ENCODE measurements around the gene CATSPERD.

Gene CATSPERD

GRCh38 chr19:5806905-5807304, 86.5 kb downstream of the CATSPERD start:
- Histone ChIP-seq H3K9me3 (ENCODE audit: control insufficient read depth, low read length) (no peaks in the 10 kb centered on the region), H3K27ac (ENCODE audit: insufficient read depth, low read length, poor library complexity, severe bottlenecking) (no peak overlapping the region), H3K4me1 (ENCODE audit: control insufficient read depth, insufficient read depth, low read length, poor library complexity, severe bottlenecking) (peaks cover 24% of the 10 kb centered on the region), H3K36me3 (ENCODE audit: control insufficient read depth, insufficient read depth, low read length) (no peaks in the 10 kb centered on the region), H3K4me3 (ENCODE audit: insufficient read depth, low read depth, low read length, poor library complexity, severe bottlenecking) (no peak overlapping the region), H3K27me3 (replicated peaks; ENCODE audit: control insufficient read depth, insufficient read depth, low read length, poor library complexity, severe bottlenecking) (no peaks in the 10 kb centered on the region)
- DNase-seq, result no peak

DNA sequence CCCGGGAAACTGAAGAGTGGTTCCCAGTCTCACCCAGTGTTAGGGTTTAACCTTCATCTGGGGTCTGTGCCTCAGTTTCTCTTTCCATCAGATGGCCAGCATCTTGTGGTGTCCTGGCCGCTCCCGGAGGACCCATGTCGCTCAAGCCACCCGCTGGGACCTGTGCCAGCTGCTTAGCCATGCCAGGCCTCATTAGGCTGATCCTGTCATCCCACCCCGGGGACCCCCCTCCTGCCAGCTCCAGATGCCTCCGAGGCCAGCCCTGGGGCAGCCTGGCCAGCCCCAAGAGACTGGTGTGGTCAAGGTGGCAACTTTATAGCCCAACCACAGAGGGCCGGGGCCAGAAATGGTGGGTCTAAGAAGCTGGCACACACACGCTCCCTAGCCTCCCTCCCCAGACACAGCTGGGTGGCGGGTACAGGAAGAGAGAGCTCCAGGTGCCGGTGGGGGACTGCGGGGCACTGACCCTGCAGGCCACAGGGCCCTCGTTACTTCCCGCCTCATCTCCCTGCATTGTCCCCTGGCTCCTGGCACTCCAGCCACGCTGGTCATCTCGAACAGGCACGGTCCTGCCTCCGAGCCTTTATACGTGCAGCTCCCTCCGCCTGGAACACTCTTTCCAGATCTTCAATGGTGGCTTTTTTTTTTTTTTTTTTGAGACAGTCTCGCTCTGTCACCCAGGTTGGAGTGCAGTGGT, 87.8 kb downstream of the CATSPERD start:
- no peak for DNase-seq
- H3K9me3 ChIP-seq (ENCODE audit: control insufficient read depth, low read length), result no peaks in the 10 kb centered on the region
- no peak overlapping the region for H3K27ac ChIP-seq (ENCODE audit: insufficient read depth, low read length, poor library complexity, severe bottlenecking)
- no peaks in the 10 kb centered on the region for H3K27me3 ChIP-seq (replicated peaks; ENCODE audit: control insufficient read depth, insufficient read depth, low read length, poor library complexity, severe bottlenecking)
- peaks cover 20% of the 10 kb centered on the region for H3K4me1 ChIP-seq (ENCODE audit: control insufficient read depth, insufficient read depth, low read length, poor library complexity, severe bottlenecking)
- H3K36me3 ChIP-seq (ENCODE audit: control insufficient read depth, insufficient read depth, low read length), result no peaks in the 10 kb centered on the region
- no peak overlapping the region for H3K4me3 ChIP-seq (ENCODE audit: insufficient read depth, low read depth, low read length, poor library complexity, severe bottlenecking)

DNA sequence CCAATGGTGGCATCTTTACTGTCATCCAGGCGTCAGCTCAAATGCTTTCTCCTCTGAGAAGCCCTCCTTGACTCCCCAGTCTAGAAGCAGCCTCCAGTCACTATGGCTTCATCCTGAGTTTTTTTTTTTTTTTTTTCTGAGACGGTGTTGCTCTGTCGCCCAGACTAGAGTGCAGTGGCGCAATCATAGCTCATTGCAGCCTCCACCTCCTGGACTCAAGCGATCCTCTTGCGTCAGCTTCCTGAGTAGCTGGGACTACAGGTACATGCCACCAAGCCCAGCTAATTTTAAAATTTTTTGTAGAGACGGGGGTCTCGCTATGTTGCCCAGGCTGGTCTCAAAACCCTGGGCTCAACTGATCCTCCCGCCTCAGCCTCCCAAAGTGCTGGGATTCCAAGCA, 88.6 kb downstream of the CATSPERD start:
- Histone ChIP-seq H3K27ac (ENCODE audit: insufficient read depth, low read length, poor library complexity, severe bottlenecking) (no peak overlapping the region), H3K36me3 (ENCODE audit: control insufficient read depth, insufficient read depth, low read length) (no peaks in the 10 kb centered on the region), H3K27me3 (replicated peaks; ENCODE audit: control insufficient read depth, insufficient read depth, low read length, poor library complexity, severe bottlenecking) (no peaks in the 10 kb centered on the region), H3K4me1 (ENCODE audit: control insufficient read depth, insufficient read depth, low read length, poor library complexity, severe bottlenecking) (peaks cover 14% of the 10 kb centered on the region), H3K9me3 (ENCODE audit: control insufficient read depth, low read length) (no peaks in the 10 kb centered on the region), H3K4me3 (ENCODE audit: insufficient read depth, low read depth, low read length, poor library complexity, severe bottlenecking) (no peak overlapping the region)
- DNase-seq, result no peak

DNA sequence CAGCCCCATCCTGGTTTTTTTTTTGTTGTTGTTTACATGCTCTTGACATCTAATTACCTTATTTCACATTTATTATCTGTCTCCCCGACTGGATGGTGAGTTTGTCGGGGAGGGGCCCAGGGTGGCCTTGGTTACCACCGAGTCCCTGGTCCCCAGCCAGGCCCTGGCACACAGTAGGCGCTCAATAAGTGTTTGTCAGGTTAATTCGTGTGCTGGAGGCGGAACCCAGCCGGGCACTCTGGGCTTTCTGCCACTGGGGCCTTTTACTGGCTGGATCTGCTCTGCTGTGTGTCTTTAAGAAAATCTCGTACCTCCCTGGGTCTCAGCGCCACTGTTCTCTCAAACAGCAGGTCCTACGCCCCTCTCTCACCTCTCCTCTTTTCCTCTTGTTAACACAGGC, 89.0 kb downstream of the CATSPERD start:
- DNase-seq, result no peak
- H3K9me3 ChIP-seq (ENCODE audit: control insufficient read depth, low read length), result no peaks in the 10 kb centered on the region
- no peaks in the 10 kb centered on the region for H3K27me3 ChIP-seq (replicated peaks; ENCODE audit: control insufficient read depth, insufficient read depth, low read length, poor library complexity, severe bottlenecking)
- peaks cover 10% of the 10 kb centered on the region for H3K4me1 ChIP-seq (ENCODE audit: control insufficient read depth, insufficient read depth, low read length, poor library complexity, severe bottlenecking)
- no peaks in the 10 kb centered on the region for H3K36me3 ChIP-seq (ENCODE audit: control insufficient read depth, insufficient read depth, low read length)
- no peak overlapping the region for H3K27ac ChIP-seq (ENCODE audit: insufficient read depth, low read length, poor library complexity, severe bottlenecking)
- no peak overlapping the region for H3K4me3 ChIP-seq (ENCODE audit: insufficient read depth, low read depth, low read length, poor library complexity, severe bottlenecking)

DNA sequence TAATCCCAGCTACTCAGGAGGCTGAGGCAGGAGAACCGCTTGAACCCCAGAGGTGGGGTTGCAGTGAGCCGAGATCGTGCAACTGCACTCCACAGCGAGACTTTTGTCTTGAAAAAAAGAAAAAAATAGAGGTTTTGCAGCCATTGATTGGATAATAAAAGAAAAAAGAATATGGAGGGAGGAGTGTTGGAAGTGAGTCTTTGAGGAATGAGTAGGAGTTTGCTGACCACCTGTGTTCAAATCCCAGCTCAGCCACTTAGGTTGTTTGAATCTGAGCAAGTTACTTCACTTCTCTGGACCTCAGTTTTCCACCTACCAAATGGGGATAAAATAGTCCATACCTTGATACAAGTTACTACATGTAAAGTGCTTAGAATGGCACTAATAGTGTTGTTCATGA, 90.7 kb downstream of the CATSPERD start:
- H3K27ac ChIP-seq (ENCODE audit: insufficient read depth, low read length, poor library complexity, severe bottlenecking), result no peak overlapping the region
- no peaks in the 10 kb centered on the region for H3K27me3 ChIP-seq (replicated peaks; ENCODE audit: control insufficient read depth, insufficient read depth, low read length, poor library complexity, severe bottlenecking)
- no peaks in the 10 kb centered on the region for H3K36me3 ChIP-seq (ENCODE audit: control insufficient read depth, insufficient read depth, low read length)
- H3K4me3 ChIP-seq (ENCODE audit: insufficient read depth, low read depth, low read length, poor library complexity, severe bottlenecking), result no peak overlapping the region
- no peaks in the 10 kb centered on the region for H3K4me1 ChIP-seq (ENCODE audit: control insufficient read depth, insufficient read depth, low read length, poor library complexity, severe bottlenecking)
- H3K9me3 ChIP-seq (ENCODE audit: control insufficient read depth, low read length), result no peaks in the 10 kb centered on the region
- DNase-seq, result no peak

DNA sequence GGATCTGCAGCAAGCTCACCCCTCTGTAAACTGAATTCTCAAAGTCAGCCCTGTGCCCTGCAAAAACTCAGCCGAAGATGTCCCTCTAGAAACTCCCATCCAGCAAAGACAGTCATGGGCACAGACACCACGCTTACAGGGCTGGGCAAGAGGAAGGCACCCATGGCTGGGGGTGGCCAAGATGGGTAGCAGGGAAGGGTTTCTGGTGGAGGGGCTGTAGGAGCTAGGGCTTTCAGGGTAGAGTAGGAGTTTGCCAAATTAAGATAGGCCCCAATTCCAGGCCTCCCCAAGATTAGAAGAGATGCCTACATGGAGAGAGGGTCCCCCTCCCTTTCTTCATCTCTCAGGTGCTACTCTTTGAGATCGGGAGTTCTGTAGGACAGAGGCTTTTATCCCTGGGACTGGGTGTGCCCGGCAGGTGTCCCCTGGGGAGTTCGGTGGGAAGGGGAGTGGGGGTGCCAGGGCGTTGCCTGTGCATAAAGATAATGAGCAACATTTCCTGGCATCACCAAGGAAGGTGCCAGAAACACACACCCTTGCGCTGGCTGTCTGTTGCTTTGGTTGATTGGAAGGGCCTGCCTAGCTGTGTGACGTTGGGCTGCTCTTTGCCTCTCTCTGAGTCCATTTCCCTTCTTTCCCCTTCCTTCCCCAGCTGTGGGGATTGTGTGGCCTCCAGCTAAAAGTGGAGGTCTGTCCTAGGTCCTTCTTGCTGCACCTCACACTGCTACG, 93.8 kb downstream of the CATSPERD start:
- Histone ChIP-seq H3K4me1 (ENCODE audit: control insufficient read depth, insufficient read depth, low read length, poor library complexity, severe bottlenecking) (no peaks in the 10 kb centered on the region), H3K9me3 (ENCODE audit: control insufficient read depth, low read length) (no peaks in the 10 kb centered on the region), H3K27me3 (replicated peaks; ENCODE audit: control insufficient read depth, insufficient read depth, low read length, poor library complexity, severe bottlenecking) (no peaks in the 10 kb centered on the region), H3K4me3 (ENCODE audit: insufficient read depth, low read depth, low read length, poor library complexity, severe bottlenecking) (no peak overlapping the region), H3K36me3 (ENCODE audit: control insufficient read depth, insufficient read depth, low read length) (no peaks in the 10 kb centered on the region), H3K27ac (ENCODE audit: insufficient read depth, low read length, poor library complexity, severe bottlenecking) (no peak overlapping the region)
- no peak for DNase-seq

DNA sequence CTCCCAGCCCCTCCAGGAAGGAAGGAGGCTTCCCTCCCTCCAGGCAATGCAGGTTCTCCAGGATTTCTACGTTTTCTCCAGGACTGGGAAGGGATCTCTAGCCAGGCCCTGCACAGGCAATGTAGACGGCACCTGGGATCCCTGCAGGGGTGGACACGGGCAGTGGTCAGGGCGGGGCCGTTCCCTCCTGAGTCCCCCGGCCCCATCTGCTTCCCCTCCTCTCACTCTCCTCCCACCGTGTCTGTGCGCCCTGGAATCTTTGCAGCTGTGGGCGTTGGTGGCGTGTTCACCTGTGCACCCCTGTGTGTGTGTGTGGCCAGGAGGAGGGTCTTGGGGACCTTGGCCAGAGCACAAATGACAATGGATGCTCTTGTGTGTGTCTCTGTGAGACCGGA, 94.4 kb downstream of the CATSPERD start:
- Histone ChIP-seq H3K4me1 (ENCODE audit: control insufficient read depth, insufficient read depth, low read length, poor library complexity, severe bottlenecking) (no peaks in the 10 kb centered on the region), H3K27ac (ENCODE audit: insufficient read depth, low read length, poor library complexity, severe bottlenecking) (no peak overlapping the region), H3K36me3 (ENCODE audit: control insufficient read depth, insufficient read depth, low read length) (no peaks in the 10 kb centered on the region), H3K4me3 (ENCODE audit: insufficient read depth, low read depth, low read length, poor library complexity, severe bottlenecking) (no peak overlapping the region), H3K27me3 (replicated peaks; ENCODE audit: control insufficient read depth, insufficient read depth, low read length, poor library complexity, severe bottlenecking) (no peaks in the 10 kb centered on the region), H3K9me3 (ENCODE audit: control insufficient read depth, low read length) (no peaks in the 10 kb centered on the region)
- no peak for DNase-seq

DNA sequence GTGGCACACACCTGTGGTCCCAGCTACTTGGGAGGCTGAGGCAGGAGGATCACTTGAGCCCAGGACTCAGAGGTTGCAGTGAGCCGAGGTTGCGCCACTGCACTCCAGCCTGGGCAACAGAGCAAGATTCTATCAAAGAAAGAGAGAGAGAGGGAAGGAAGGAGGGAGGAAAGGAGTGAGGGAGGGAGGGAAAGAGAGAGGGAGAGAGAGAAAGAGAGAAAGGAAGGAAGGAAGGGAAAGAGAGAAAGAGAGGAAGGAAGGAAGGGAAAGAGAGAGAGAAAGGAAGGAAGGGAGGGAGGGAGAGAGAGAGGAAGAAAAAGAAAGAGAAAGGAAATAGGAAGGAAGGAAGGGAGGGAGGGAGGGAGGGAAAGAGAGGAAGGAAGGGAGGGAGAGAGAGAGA, 96.8 kb downstream of the CATSPERD start:
- H3K4me3 ChIP-seq (ENCODE audit: insufficient read depth, low read depth, low read length, poor library complexity, severe bottlenecking), result no peak overlapping the region
- H3K36me3 ChIP-seq (ENCODE audit: control insufficient read depth, insufficient read depth, low read length), result no peaks in the 10 kb centered on the region
- no peaks in the 10 kb centered on the region for H3K4me1 ChIP-seq (ENCODE audit: control insufficient read depth, insufficient read depth, low read length, poor library complexity, severe bottlenecking)
- no peak for DNase-seq
- H3K27ac ChIP-seq (ENCODE audit: insufficient read depth, low read length, poor library complexity, severe bottlenecking), result no peak overlapping the region
- H3K27me3 ChIP-seq (replicated peaks; ENCODE audit: control insufficient read depth, insufficient read depth, low read length, poor library complexity, severe bottlenecking), result no peaks in the 10 kb centered on the region
- no peaks in the 10 kb centered on the region for H3K9me3 ChIP-seq (ENCODE audit: control insufficient read depth, low read length)

DNA sequence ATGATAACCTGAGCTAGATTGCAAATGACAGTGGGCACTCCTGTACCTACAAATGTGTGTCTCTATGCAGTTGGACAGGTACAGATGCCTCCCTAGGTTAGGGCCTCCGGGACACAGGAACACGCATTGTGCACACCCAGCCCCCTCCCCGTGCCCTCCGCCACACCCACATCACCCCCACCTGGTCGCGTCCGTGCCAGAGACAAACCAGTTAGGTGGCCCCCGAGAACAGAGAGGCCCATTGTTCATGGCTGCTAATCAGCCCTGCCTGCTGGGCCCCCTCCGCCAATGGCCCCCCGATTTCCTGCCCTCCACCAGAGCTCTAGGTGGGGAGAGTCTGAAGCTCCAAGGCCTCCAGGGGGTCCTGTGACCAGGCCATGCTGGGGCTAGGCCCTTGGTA, 98.2 kb downstream of the CATSPERD start:
- no peak for DNase-seq
- Histone ChIP-seq H3K27ac (ENCODE audit: insufficient read depth, low read length, poor library complexity, severe bottlenecking) (no peak overlapping the region), H3K9me3 (ENCODE audit: control insufficient read depth, low read length) (no peaks in the 10 kb centered on the region)

DNA sequence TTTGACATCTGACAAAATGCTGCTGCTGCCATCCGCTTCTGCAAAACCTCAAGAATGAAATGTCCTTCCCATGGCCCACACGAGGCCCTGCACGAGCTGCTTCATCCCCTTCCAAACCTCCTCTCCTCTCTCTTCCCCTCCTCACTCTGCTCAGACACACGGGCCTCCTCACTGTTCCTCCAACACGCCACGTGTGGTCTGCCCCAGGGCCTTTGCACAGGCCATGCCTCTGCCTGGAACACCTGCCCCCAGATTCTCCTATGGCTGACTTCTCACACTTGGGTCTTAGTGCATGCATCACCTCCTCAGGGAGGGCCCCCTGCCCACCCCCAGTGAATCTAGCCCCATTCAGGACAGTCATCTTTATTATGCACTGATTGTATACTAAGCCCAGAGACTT, 100.3 kb downstream of the CATSPERD start:
- no peak for DNase-seq
- H3K4me1 ChIP-seq (ENCODE audit: control insufficient read depth, insufficient read depth, low read length, poor library complexity, severe bottlenecking), result no peaks in the 10 kb centered on the region
- H3K27ac ChIP-seq (ENCODE audit: insufficient read depth, low read length, poor library complexity, severe bottlenecking), result no peak overlapping the region
- no peaks in the 10 kb centered on the region for H3K27me3 ChIP-seq (replicated peaks; ENCODE audit: control insufficient read depth, insufficient read depth, low read length, poor library complexity, severe bottlenecking)
- H3K9me3 ChIP-seq (ENCODE audit: control insufficient read depth, low read length), result no peaks in the 10 kb centered on the region
- H3K4me3 ChIP-seq (ENCODE audit: insufficient read depth, low read depth, low read length, poor library complexity, severe bottlenecking), result no peak overlapping the region
- H3K36me3 ChIP-seq (ENCODE audit: control insufficient read depth, insufficient read depth, low read length), result no peaks in the 10 kb centered on the region

More for the DNA sequence above, 98.2 kb downstream of the CATSPERD start:
- no peaks in the 10 kb centered on the region for H3K36me3 ChIP-seq (ENCODE audit: control insufficient read depth, insufficient read depth, low read length)
- no peaks in the 10 kb centered on the region for H3K27me3 ChIP-seq (replicated peaks; ENCODE audit: control insufficient read depth, insufficient read depth, low read length, poor library complexity, severe bottlenecking)
- H3K4me3 ChIP-seq (ENCODE audit: insufficient read depth, low read depth, low read length, poor library complexity, severe bottlenecking), result no peak overlapping the region
- H3K4me1 ChIP-seq (ENCODE audit: control insufficient read depth, insufficient read depth, low read length, poor library complexity, severe bottlenecking), result no peaks in the 10 kb centered on the region

Data from effector memory CD4-positive, alpha-beta T cell (primary cell).